Measurements from ENCODE around the gene GGA3. TPM values are rescaled to one million over a fixed set of nuclear protein-coding genes. Genes with fewer than 3 reads are reported as not detected.

GGA3 gene
- total and polyA plus RNA-seq, 5 donors: 15.7 to 34.8 (median 26.8) TPM

DNA sequence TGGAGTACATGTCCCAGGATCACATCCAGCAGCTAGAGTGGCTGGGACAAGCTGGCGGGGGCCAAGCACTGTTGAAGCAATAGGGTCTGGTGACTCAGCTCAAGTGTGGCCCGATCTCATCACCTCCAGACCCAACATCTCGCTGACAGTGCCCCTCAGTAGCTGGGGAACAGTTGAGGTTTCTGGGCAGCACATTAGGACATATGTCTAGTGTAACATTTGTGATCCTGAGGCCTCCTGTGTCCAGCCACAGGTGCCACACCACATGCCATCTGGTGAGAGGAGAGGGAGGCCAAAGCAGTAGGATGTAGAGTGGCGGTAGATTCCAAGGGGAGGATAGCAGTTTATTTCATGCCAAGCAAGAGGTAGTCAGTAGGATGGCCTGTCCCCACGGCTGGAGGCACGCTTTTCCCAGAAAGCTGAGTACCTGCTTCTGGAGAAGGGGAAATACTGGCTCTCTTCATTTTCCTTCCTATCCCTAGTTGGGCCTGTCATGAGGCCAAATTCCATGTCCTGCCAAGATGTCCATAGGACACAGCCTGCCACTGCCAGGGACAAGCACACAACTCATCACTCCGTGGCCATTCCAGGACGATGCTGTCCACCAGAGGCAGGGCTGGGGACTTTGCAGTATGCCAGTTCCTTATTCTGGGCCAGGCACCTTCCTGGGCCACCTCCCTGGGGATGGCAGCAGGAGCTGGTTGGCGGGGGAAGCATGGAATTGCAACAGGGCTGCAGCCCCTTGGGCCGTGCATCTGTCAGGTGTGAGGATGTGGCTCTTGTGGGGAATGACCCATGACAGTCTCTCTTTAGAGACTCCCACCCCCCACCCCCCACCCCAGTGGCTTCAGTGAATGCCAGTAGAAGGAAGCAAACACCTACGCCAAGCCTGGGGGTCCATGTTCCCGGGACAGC is 24.0 kb downstream of the GGA3 start:
- peak; percentile 50 to 74 for ATAC-seq
- DNase-seq: peak; percentile 36 to 79 (median 69)
- H3K27ac ChIP-seq (ENCODE audit: low read length): peak overlapping the region; percentile 58
- 57% methylated on average over 12 of the region's 12 CpGs for WGBS
- H3K4me1 ChIP-seq (ENCODE audit: control insufficient read depth, insufficient read depth, low read length): peaks cover 3% of the 10 kb centered on the region
- no peaks in the 10 kb centered on the region for H3K27me3 ChIP-seq (ENCODE audit: control insufficient read depth, insufficient read depth)
- H3K9me3 ChIP-seq (ENCODE audit: control insufficient read depth, low read length): no peaks in the 10 kb centered on the region
- intact Hi-C loops (cut with DNase I): no loop called here
- no peak overlapping the region for H3K4me3 ChIP-seq (ENCODE audit: low read length)

DNA sequence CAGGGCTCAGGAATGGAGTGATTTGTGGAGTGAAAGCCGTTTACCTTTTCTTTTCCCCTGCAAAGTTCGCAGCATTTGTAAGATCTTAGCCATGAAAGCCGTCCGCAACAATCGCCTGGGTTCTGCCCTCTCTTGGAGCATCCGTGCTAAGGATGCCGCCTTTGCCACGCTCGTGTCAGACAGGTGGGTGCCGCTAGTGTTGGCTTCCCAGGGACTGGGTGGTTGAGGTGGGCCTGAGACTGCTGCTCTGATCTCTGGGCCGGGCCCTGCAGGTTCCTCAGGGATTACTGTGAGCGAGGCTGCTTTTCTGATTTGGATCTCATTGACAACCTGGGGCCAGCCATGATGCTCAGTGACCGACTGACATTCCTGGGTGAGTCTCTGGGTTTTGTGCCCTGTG is 28.6 kb downstream of the GGA3 start:
- no peaks in the 10 kb centered on the region for H3K9me3 ChIP-seq (ENCODE audit: control insufficient read depth, low read length)
- WGBS: 96% methylated on average over 13 of the region's 13 CpGs
- DNase-seq (no peak), ATAC-seq (no peak)
- no peaks in the 10 kb centered on the region for H3K4me1 ChIP-seq (ENCODE audit: control insufficient read depth, insufficient read depth, low read length)
- no peak overlapping the region for H3K4me3 ChIP-seq (ENCODE audit: low read length)
- no peak overlapping the region for H3K27ac ChIP-seq (ENCODE audit: low read length)
- intact Hi-C loops (cut with DNase I): no loop called here
- no peaks in the 10 kb centered on the region for H3K27me3 ChIP-seq (ENCODE audit: control insufficient read depth, insufficient read depth)

DNA sequence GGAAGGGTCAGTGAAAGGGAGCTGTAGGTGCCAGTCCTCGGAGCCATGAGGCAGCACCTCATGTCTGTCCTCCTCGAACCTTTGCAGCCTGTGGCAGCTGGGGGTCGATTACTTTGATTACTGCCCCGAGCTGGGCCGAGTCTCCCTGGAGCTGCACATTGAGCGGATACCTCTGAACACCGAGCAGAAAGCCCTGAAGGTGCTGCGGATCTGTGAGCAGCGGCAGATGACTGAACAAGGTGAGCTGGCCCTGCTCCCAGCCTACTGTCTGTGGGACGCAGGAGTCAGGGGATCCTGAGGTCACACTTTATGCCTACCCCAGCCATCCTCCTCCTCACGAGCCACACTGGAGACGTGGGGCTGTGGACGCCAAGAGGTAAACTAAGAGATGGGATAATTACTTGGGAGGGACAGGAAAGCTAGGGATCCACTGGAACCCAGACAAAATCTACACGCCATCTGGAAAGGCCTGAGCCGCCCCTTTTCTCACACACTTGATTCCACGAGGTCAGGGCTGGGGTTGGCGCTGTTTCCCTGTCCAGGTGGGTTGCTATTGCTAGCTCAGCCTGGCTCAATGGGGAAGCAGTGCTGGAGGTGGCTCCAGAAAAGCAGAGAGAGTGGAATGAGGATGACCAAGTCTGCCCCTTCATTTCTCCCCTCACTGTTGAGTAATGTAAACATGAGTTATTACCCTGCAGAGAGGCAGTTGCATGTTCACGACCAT is 29.5 kb downstream of the GGA3 start:
- peak in 1 of 3 donors; percentile 40 for DNase-seq
- Histone ChIP-seq H3K27me3 (ENCODE audit: control insufficient read depth, insufficient read depth) (no peaks in the 10 kb centered on the region), H3K27ac (ENCODE audit: low read length) (no peak overlapping the region), H3K4me1 (ENCODE audit: control insufficient read depth, insufficient read depth, low read length) (no peaks in the 10 kb centered on the region), H3K4me3 (ENCODE audit: low read length) (no peak overlapping the region), H3K9me3 (ENCODE audit: control insufficient read depth, low read length) (no peaks in the 10 kb centered on the region)
- ATAC-seq: no peak
- WGBS: 93% methylated on average over 18 of the region's 18 CpGs
- intact Hi-C loops (cut with DNase I): no loop called here

DNA sequence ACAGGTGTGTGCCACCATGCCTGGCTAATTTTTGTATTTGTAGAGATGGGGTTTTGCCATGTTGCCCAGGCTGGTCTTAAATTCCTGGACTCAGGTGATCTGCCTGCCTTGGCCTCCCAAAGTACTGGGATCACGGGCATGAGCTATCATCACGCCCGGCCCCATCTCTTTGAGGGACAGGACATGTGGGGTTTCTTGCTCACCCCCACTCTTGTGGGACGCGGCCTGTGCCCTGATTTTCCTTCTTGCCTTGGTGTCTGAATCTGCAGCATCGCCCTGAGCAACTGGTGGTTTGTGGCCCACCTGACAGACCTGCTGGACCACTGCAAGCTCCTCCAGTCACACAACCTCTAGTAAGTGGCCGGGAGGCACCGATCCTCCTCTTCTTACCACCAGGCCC is 30.3 kb downstream of the GGA3 start:
- H3K9me3 ChIP-seq (ENCODE audit: control insufficient read depth, low read length): no peaks in the 10 kb centered on the region
- no peaks in the 10 kb centered on the region for H3K27me3 ChIP-seq (ENCODE audit: control insufficient read depth, insufficient read depth)
- WGBS: 97% methylated on average over 8 of the region's 8 CpGs
- intact Hi-C loops (cut with DNase I): no loop called here
- no peak overlapping the region for H3K27ac ChIP-seq (ENCODE audit: low read length)
- no peaks in the 10 kb centered on the region for H3K4me1 ChIP-seq (ENCODE audit: control insufficient read depth, insufficient read depth, low read length)
- DNase-seq (no peak), ATAC-seq (no peak)
- no peak overlapping the region for H3K4me3 ChIP-seq (ENCODE audit: low read length)

DNA sequence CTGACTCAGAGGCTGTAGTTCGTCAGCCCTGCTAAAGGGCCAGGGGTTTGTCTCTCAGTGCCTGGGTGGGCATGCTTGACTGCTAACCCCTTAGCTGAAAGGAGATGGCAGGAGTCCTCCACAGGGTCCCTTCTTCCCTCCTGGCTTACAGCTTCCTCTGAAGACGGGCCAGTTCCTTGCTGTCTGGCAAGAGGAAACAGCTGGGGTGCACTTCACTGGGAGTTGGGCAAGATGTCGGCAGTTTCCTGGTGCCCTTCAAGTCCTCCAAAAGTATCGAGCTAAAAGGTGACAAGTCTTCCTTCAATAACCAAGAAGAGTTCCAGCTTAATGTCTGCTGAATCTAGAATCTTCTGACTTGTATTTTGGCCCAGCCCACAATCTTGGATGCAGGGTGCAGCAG is 32.6 kb downstream of the GGA3 start:
- no peaks in the 10 kb centered on the region for H3K9me3 ChIP-seq (ENCODE audit: control insufficient read depth, low read length)
- WGBS: 63% methylated on average over 4 of the region's 4 CpGs
- DNase-seq (peak in 1 of 3 donors; percentile 63), ATAC-seq (peak; percentile 36 to 39)
- H3K4me3 ChIP-seq (ENCODE audit: low read length): no peak overlapping the region
- intact Hi-C loops (cut with DNase I): no loop called here
- no peaks in the 10 kb centered on the region for H3K4me1 ChIP-seq (ENCODE audit: control insufficient read depth, insufficient read depth, low read length)
- H3K27me3 ChIP-seq (ENCODE audit: control insufficient read depth, insufficient read depth): no peaks in the 10 kb centered on the region
- peak overlapping the region; percentile 50 for H3K27ac ChIP-seq (ENCODE audit: low read length)

DNA sequence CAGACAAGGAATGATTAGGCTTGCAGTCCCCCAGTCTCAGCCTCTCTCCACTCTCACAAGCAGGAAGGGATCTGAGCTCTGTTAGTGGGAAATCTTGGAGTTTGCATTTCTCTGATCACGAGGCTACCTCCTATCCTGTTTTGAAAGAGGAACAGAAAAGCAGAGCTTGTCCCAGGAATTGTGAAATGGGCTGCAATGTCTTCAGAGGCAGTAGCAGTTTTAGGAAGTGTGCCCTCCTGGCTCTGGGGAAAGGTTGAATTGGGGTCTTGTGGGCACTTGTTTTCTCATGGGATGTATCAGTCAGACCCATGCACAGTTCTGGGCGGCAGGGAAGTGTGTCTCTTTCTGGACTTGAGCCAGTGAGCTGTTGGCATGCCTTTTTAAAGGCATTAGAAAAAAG is 33.1 kb downstream of the GGA3 start:
- H3K9me3 ChIP-seq (ENCODE audit: control insufficient read depth, low read length): no peaks in the 10 kb centered on the region
- 50% methylated on average over 2 of the region's 2 CpGs for WGBS
- intact Hi-C loops (cut with DNase I): no loop called here
- DNase-seq (peak in 1 of 3 donors; percentile 46), ATAC-seq (peak; percentile 37 to 46)
- H3K4me1 ChIP-seq (ENCODE audit: control insufficient read depth, insufficient read depth, low read length): no peaks in the 10 kb centered on the region
- H3K27ac ChIP-seq (ENCODE audit: low read length): no peak overlapping the region
- H3K4me3 ChIP-seq (ENCODE audit: low read length): no peak overlapping the region
- no peaks in the 10 kb centered on the region for H3K27me3 ChIP-seq (ENCODE audit: control insufficient read depth, insufficient read depth)

DNA sequence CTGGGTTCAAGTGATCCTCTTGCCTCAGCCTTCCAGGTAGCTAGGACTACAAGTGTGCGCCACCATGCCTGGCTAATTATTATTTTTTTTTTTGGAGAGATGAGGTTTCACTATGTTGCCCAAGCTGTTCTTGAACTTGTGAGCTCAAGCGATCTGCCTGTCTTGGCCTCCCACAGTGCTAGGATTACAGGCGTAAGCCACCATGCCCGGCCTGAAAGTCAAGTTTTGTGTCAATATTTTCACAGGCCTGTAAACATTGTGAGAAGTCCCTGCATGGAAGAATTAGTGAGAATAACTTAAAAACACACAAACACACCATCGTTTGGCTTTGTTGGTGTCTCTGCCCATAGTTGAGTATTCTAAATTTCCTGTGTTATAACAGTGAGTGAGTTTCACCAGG is 33.7 kb downstream of the GGA3 start:
- Histone ChIP-seq H3K27ac (ENCODE audit: low read length) (no peak overlapping the region), H3K4me1 (ENCODE audit: control insufficient read depth, insufficient read depth, low read length) (no peaks in the 10 kb centered on the region), H3K27me3 (ENCODE audit: control insufficient read depth, insufficient read depth) (no peaks in the 10 kb centered on the region), H3K9me3 (ENCODE audit: control insufficient read depth, low read length) (no peaks in the 10 kb centered on the region), H3K4me3 (ENCODE audit: low read length) (no peak overlapping the region)
- DNase-seq (no peak), ATAC-seq (no peak)
- intact Hi-C loops (cut with DNase I): no loop called here
- WGBS: 88% methylated on average over 5 of the region's 5 CpGs

DNA sequence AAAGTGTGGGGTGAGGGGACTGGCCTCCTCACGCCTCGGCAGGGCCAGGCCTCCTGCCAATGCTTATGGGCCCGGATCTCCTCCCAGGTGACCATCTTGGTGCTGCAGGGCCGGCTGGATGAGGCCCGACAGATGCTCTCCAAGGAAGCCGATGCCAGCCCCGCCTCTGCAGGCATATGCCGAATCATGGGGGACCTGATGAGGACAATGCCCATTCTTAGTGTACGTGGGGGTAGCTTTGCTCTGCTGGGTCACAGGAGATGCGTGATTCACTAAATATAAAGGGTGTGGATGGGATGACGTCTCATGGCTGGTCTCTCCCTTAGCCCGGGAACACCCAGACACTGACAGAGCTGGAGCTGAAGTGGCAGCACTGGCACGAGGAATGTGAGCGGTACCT is 36.4 kb downstream of the GGA3 start:
- H3K27ac ChIP-seq (ENCODE audit: low read length): no peak overlapping the region
- DNase-seq (no peak), ATAC-seq (no peak)
- no peak overlapping the region for H3K4me3 ChIP-seq (ENCODE audit: low read length)
- no peaks in the 10 kb centered on the region for H3K27me3 ChIP-seq (ENCODE audit: control insufficient read depth, insufficient read depth)
- H3K9me3 ChIP-seq (ENCODE audit: control insufficient read depth, low read length): no peaks in the 10 kb centered on the region
- intact Hi-C loops (cut with DNase I): no loop called here
- H3K4me1 ChIP-seq (ENCODE audit: control insufficient read depth, insufficient read depth, low read length): no peaks in the 10 kb centered on the region
- 74% methylated on average over 14 of the region's 14 CpGs for WGBS

DNA sequence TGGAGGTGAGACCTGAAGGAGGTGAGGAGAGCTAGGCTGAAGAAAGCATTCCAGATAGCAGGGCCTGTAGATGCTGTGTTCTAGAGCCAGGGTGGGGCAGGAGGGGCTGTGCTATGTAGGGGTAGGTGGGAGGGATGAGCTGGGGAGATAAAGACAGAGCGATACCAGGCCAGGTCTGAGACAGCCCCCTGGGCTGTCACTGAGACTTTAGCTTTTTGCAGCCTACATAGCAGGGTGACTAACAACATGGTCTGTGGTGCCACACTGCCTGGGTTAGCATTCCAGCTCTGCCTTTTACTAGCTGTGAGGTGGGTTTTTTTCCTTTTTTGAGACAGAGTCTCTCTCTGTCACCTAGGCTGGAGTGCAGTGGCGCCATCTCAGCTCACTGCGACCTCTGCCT is 41.6 kb downstream of the GGA3 start:
- no peak overlapping the region for H3K27ac ChIP-seq (ENCODE audit: low read length)
- no peaks in the 10 kb centered on the region for H3K4me1 ChIP-seq (ENCODE audit: control insufficient read depth, insufficient read depth, low read length)
- intact Hi-C loops (cut with DNase I): no loop called here
- DNase-seq (no peak), ATAC-seq (peak in 1 of 2 donors; percentile 19)
- no peak overlapping the region for H3K4me3 ChIP-seq (ENCODE audit: low read length)
- no peaks in the 10 kb centered on the region for H3K9me3 ChIP-seq (ENCODE audit: control insufficient read depth, low read length)
- no peaks in the 10 kb centered on the region for H3K27me3 ChIP-seq (ENCODE audit: control insufficient read depth, insufficient read depth)
- WGBS: 95% methylated on average over 3 of the region's 3 CpGs

DNA sequence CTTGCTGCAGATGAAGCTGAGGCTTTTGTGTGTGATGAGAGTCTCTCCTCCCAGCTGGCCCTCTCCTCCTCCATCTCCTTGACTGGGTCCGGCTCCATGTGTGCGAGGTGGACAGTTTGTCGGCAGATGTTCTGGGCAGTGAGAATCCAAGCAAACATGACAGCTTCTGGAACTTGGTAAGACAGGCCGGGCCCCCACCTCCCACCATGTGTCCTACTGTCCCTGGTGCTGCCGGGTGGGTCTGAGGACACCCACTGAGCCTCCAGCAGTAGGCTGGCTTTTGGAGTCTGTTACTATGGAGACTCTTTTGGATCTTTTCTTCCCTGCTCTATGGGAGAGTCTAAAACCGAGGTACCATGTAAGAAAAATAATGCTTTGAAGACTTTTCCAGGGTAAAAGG is 43.3 kb downstream of the GGA3 start:
- 87% methylated on average over 6 of the region's 6 CpGs for WGBS

DNA sequence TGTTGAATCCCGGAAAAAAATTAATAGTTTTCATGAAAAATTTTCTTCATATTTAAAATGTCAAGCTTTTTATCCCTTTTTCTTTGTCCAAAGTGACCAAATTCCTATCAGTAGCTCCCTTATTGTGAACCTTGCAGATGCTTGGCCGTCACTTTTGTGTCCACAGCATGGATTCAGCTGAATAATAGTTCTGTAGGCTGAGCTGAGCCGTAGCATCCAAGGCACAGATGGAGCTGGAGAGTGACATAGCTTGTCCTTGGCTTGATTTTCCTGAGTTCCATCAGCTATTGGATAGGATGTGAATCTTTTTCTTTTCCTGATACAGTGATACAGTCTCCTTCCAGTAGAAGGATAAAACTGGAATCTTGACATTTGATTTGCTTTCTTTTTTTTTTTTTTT is 52.3 kb downstream of the GGA3 start:
- no peak for DNase-seq
- 77% methylated on average over 3 of the region's 3 CpGs for WGBS
- Histone ChIP-seq H3K4me1 (ENCODE audit: control insufficient read depth, insufficient read depth, low read length) (no peaks in the 10 kb centered on the region), H3K9me3 (ENCODE audit: control insufficient read depth, low read length) (no peaks in the 10 kb centered on the region), H3K27ac (ENCODE audit: low read length) (no peak overlapping the region), H3K27me3 (ENCODE audit: control insufficient read depth, insufficient read depth) (no peaks in the 10 kb centered on the region), H3K4me3 (ENCODE audit: low read length) (no peak overlapping the region)
- ATAC-seq: no peak
- intact Hi-C loops (cut with DNase I): loop anchor here in 3 of 4 donors (10.0 kb wide), 3 partner anchors 94 to 254 kb away; no protein-coding TSS in a partner anchor

More for the DNA sequence above, 43.3 kb downstream of the GGA3 start:
- Histone ChIP-seq H3K9me3 (ENCODE audit: control insufficient read depth, low read length) (no peaks in the 10 kb centered on the region), H3K27ac (ENCODE audit: low read length) (no peak overlapping the region), H3K27me3 (ENCODE audit: control insufficient read depth, insufficient read depth) (no peaks in the 10 kb centered on the region), H3K4me3 (ENCODE audit: low read length) (no peak overlapping the region), H3K4me1 (ENCODE audit: control insufficient read depth, insufficient read depth, low read length) (no peaks in the 10 kb centered on the region)
- intact Hi-C loops (cut with DNase I): no loop called here
- ATAC-seq: no peak
- DNase-seq: no peak
